Islet precursor cell (in vitro differentiated cells): ENCODE results near the gene KCNJ11.
A peak's percentile ranks its signal among the peaks of the same experiment; 100 is the strongest.

Experiments
- DNase-seq: peaks from one replicate; pipeline ENCODE4 v3.0.0-alpha.2; 2018

Gene KCNJ11

DNA sequence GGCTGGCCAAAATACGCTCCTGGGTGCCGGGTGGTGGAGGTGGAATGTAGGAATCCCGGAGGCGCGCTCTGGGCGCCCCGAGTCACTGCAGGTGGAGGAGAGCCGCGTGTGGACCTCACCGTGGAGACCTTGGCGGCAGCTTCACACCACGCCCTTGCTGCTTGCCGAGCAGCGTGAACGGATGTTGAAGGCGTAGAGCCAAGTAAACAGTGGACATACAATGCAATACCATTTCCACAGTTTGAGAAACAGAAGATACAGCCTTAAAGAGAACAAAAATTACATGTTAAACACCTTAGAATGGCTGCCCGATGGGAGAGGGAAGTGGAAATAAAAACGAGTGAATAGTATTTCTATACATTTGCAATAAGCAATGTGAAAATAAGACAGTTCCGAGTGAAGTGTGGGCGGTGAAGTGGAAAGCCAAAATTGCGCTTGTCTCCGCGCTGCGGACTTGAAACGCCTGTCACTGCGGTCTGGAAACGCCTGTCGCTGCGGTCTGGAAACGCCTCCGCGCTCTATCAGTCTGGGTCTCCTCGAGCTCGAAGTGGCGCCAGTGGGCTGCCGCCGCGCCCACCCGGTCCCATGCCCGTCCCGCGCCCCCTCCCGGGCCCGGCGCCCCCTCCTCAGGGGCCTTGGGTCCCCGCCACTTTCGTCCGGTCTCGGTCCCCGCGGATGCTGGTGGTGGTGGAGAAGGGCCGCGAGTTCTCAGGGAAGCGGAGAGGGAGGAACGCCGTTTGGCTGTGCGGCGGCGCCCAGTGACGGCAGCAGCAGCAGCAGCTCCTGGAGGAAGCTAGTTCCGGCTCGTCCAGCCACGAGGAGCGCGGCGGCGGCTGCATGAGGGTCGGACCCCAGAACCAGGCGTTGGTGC, 35.3 kb downstream of the KCNJ11 start:
- DNase-seq, result peak; percentile 89

DNA sequence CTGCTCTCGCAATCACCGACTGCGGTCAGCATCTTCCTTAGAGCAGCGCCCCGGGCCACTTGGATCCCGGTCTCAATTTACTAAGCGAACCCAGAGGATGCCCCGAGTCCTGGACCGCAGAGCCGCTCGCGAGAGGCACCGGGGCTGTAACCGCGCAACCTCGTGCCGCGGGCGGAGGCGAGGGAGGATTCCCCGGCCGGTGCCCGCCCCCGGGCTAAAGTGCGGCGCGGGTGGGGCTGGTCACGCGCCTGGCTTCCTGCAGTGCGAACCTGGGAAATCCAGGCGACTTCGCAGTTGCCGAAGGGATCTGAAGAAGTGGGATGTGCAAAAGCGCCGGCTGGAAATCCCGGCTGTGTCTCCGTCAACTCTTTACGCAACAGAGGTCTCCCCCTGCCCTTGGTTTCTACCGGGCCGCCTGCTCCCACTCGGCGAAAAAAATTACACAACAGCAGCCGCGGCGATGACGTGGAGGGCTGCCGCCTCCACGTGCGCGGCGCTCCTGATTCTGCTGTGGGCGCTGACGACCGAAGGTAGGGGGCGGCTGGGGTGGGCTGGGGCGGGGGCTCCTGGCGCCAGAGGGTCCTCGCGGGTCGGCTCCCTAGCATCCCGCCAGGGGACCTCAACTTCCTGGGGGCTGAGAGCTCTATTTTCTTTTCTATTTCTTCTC, 36.8 kb downstream of the KCNJ11 start, which contains the start of gene NCR3LG1:
Gene NCR3LG1 (plus strand): TSS at position 291 of the 667 bp plus-strand sequence. CDS start 170 bp downstream, at position 461.
- DNase-seq, result peak; percentile 70

DNA sequence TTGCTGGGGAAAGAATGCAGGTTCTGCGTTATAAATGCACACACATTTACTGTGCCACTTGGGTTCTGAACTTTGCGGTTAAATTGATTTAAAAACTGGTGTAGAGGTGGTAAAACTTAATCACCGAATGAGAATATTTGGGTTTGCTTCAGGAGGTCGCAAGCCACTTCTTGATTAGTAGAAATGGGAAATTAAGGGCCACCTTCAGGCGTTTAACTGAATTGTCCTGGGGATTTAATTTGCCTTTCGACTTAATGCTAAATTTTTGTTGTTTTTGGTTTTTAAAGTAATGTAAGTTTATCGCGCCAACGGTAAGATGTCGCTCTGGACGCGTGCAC, 37.3 kb downstream of the KCNJ11 start:
- DNase-seq, result no peak

DNA sequence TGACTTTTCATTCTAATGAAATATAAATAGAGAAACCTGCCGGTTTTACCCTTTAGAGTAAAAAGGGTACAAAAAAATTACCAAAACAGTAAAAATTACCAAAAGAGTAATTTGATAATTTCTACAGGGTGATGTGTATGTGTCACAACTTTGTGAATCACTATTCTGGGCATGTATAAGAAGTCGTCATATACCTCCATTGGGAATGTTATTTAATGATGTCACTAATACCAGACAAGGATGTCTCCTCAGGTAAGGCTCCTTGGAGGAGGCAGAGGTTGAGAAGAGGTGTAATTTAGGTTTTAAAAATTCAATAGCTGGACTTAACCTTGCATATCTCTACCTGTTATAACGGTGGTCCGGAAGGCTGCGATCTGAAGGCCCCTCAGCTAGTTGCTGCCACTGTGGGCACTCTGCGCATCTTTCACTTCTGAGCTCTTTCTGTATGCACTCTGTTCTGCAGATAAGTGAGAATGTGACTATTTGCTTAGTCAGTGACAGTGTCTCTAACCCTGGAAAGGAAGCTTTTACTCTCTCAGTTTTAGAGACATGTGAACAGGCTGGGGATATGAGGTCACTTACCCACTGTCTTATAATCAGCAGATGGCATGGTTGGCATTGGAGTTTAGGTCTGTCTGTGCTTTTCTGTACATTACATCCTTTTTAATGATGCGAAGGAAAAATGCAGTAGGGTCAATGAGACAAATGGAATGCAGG, 37.8 kb downstream of the KCNJ11 start:
- DNase-seq, result no peak

DNA sequence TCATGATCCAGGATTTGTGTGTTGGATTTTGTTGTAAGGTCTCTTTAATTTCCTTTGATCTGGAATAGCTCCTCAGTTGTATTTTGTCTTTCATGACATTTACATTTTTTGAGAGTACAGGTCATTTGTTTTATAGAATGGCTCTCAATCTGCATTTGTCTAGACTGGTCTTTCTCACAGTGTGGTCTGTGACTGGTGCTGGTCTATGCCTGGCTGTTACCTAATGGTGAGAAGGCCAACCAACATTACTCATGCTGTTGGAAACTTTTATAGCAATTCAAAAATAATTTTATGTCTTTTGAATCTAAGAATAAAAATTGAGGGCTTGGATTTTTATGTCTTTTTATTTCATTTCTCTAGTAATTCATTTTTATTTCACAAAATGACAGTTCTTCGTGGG, 40.8 kb downstream of the KCNJ11 start:
- no peak for DNase-seq

DNA sequence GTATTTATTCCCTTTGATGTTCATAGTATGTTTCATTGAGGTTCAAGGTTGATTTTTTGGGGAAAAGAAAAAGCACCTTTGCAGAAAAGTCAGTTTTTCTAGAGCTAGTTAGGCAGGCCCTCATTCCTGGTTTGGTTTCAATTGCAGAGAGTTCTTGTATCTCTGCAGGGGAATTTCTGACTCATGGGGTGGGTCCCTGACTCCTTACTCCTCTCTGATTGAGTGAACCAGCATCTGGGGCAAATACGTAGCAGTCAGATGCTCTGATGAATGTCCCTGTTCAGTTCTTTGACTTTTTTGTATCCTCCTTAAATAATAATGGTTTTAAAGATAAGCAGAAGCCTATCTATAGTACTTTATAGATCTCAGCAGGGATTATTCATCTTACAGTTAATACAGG, 44.6 kb downstream of the KCNJ11 start:
- peak; percentile 77 for DNase-seq

DNA sequence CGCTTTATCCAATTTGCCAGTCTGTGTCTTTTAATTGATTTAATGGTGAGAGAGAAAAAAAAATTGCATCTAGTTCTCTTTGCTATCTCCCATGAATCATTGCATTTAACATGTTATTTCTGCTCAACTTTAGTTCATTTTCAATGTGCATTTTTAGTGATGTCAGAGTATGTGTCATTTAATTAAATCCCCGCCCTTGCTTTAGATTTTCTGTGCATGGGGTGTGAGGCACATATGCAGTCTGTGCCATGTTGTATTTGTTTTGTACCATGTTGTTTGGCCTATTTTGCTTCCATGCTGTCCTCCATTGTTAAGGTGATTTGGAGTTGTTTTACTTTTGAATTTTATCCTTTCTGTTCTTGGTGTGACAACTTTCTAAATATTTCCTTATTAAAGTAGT, 45.2 kb downstream of the KCNJ11 start:
- no peak for DNase-seq
